Left kidney (tissue), 2 donors: ENCODE data around the gene ODAD4. TPM values are rescaled to one million over a fixed set of nuclear protein-coding genes. Genes with fewer than 3 reads are reported as not detected.
"Not testable (repeated sequence)": the region's sequence is repeated elsewhere in the genome, so short reads cannot be mapped to it uniquely, and the experiment has no call there.

Experiments
- DNase-seq: peaks from one replicate; pipeline ENCODE4 v3.0.0-alpha.2; 2013
- polyA plus RNA-seq: library from polyadenylated mRNA; unstranded; fragments of 120-200 nt; gene quantifications from one replicate; pipeline ENCODE4 v1.2.1, GENCODE V29; 2013; ENCODE audit not compliant: insufficient read length

Gene ODAD4
- polyA plus RNA-seq, 1 donor = 8.7 TPM

GRCh38 chr17:41913798-41914197 is 16.6 kb upstream of the ODAD4 start:
- DNase-seq = no peak

- no peak for DNase-seq
Observed at GRCh38 chr17:41914358-41914766, 16.1 kb upstream of the ODAD4 start.

DNA sequence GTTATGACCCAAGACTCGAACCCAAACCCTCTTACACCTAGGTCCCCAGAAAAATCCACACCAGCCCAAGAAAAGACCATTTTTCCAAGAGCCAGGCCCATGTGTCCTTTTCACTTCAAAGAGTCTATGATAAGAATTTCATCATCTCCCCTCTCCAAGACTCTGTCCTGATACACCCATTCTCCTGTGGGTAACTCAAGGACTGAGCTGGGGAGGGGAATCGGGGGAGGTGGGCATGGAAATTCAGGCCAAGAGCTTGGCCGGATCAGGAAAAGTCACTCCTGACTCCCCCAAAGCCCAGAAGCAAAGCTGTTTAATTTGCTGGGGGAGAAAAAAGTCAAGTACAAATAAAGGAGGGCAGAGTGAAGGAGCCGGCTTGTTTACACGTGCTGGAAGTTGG is 15.4 kb upstream of the ODAD4 start:
- no peak for DNase-seq

GRCh38 chr17:41915566-41915965 is 14.9 kb upstream of the ODAD4 start:
- no peak for DNase-seq

GRCh38 chr17:41917192-41917591 is 13.2 kb upstream of the ODAD4 start:
- DNase-seq = no peak

- no peak for DNase-seq
Observed at GRCh38 chr17:41917679-41918313, 12.6 kb upstream of the ODAD4 start.

GRCh38 chr17:41918314-41919164 is 11.9 kb upstream of the ODAD4 start, which contains the start of gene ACLY:
ACLY (minus strand) TSS chr17:41918951; CDS start chr17:41913873, 5,078 bp downstream.
- peak; percentile 97 for DNase-seq

GRCh38 chr17:41919165-41919817 is 11.1 kb upstream of the ODAD4 start:
- DNase-seq = no peak

- DNase-seq = no peak
Observed at GRCh38 chr17:41919840-41920579, 10.4 kb upstream of the ODAD4 start.

DNA sequence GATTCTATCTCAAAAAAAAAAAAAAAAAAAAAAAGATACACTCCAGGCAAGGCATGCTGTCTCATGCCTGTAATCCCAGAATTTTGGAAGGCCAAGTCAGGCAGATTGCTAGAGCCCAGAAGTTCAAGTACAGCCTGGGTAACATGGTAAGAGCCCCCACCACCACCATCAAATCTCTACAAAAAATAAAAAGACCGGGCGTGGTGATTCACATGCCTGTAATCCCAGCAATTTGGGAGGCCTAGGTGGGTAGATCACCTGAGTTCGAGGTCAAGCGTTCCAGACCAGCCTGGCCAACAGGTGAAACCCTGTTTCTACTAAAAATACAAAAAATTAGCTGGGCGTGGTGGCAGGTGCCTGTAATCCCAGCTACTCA is 9.8 kb upstream of the ODAD4 start:
- DNase-seq = no peak

DNA sequence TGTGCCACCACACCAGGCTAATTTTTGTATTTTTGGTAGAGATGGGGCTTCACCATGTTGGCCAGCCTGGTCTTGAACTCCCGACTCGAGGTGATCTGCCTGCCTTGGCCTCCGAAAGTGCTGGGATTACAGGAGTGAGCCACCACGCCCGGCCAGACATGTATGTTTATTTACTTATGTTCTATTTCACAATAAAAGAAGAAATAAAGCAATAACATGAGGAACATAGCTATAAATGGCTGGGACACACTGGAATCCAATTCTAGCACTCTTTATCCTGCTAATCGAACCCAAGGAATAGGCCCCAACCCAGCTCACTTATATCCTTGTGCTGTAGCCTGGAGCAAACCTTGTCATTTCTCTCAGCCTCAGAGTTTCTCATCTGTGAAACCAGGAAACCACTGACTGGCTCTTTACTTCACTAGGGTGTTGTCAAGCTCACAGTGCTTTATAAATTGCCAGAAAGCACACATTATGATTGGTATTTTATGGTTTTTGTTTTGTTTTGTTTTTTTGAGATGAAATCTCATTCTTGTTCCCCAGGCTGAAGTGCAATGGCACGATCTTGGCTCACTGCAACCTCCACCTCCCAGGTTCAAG is 4.3 kb upstream of the ODAD4 start:
- no peak for DNase-seq

DNA sequence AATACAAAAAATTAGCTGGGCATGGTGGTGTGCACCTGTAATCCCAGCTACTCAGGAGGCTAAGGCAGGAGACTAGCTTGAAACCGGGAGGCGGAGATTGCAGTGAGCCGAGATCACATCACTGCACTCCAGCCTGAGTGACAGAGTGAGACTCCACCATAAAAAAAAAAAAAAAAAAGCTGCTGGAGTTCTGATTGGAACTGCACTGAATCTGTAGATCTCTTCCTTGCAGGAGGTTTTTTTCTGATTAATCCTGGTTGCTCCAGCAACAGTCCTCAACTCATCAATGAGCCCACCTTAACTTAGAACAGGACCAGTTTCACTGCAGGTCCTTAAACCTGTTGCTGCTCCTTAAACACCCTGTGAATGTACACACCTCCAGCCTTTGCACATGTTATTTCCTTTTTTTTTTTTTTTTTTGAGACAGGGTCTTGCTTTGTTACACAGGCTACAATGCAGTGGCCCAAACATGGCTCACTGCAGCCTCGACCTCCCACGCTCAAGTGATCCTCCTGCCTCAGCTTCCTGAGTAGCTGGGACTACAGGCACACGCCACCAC is 1.6 kb upstream of the ODAD4 start:
- DNase-seq = no peak

GRCh38 chr17:41930833-41931156 is 378 bp downstream of the ODAD4 start:
- DNase-seq = not testable (repeated sequence)

DNA sequence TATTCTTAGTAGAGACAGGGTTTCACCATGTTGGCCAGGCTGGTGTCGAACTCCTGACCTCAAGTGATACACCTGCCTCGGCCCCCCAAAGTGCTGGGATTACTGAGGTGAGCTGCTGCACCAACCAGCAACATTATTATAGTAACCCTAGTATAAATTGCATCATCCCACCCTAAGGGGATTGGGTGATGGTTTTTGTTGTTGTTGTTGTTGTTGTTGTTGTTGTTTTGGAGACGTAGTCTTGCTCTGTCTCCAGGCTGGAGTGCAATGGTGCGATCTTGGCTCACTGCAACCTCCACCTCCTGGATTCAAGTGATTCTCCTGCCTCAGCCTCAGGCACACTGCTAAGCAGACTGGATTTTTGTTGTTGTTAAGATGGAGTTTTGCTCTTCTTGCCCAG is 1.3 kb downstream of the ODAD4 start:
- DNase-seq = not testable (repeated sequence)

GRCh38 chr17:41932816-41933389 is 2.5 kb downstream of the ODAD4 start:
- DNase-seq = no peak

GRCh38 chr17:41935641-41936040 is 5.2 kb downstream of the ODAD4 start:
- DNase-seq = no peak

GRCh38 chr17:41937970-41938954 is 7.8 kb downstream of the ODAD4 start:
- no peak for DNase-seq

DNA sequence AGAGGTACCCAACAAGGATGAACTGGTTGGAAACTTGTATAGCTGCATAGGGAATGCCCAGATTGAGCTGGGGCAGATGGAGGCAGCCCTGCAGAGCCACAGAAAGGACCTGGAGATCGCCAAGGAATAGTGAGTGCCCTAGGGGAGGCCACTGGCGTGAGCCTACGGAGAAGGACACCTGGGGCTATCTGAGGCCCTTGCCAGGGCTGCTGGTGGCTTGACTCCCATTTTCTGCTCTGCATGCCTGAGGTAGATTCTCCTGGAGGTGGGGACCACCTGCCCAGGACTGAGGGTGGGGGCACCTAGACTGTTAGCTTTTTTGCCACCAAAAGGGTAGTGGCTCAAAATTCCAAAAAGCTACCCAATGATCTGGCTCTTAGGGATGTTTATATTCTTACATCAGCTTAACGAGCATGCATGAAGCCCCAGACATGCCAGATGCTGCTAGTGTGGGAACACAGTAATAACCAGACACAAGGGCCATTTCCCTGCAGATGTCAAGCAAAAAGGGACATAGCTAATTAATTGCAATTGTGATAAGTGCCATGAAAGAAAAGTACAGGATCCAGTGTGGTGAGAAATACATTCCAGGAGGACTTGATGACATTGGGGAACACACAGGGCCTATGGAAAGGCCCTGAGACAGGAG is 8.8 kb downstream of the ODAD4 start:
- no peak for DNase-seq

GRCh38 chr17:41939693-41940090 is 9.3 kb downstream of the ODAD4 start:
- DNase-seq = no peak

- DNase-seq = no peak
Observed at GRCh38 chr17:41941168-41941567, 10.8 kb downstream of the ODAD4 start.
